IMR-90 (cell line): ENCODE data around the gene RPL27A.

Experiments
- BHLHE40 ChIP-seq: fragments of 150-350 bp; IDR thresholded peaks from 2 replicates; pipeline ENCODE4 v1.6.1; 2016; ENCODE audit warnings: mild to moderate bottlenecking, low read depth, low read length
- CEBPB ChIP-seq: IDR thresholded peaks from 2 replicates; pipeline ENCODE4 v1.6.1; 2012; ENCODE audit warnings: low read depth, low read length, improper control_type of control experiment
- CHD1 ChIP-seq: IDR thresholded peaks from 2 replicates; pipeline ENCODE4 v1.6.1; 2012; ENCODE audit warnings: low read depth, low read length, improper control_type of control experiment
- CTCF ChIP-seq: conservative IDR thresholded peaks from 2 replicates; pipeline ENCODE4 v1.5.1; 2012; ENCODE audit warnings: mild to moderate bottlenecking, low read depth, low read length, improper control_type of control experiment
- ELK1 ChIP-seq: fragments of 150-350 bp; IDR thresholded peaks from 2 replicates; pipeline ENCODE4 v1.6.1; 2016; ENCODE audit warnings: low read depth, mild to moderate bottlenecking, low read length, moderate library complexity, borderline replicate concordance
- FOS ChIP-seq: fragments of 150-350 bp; IDR thresholded peaks from 2 replicates; pipeline ENCODE4 v1.6.1; 2016; ENCODE audit warnings: low read depth, low read length
- MAFK ChIP-seq: IDR thresholded peaks from 2 replicates; pipeline ENCODE4 v1.6.1; 2012; ENCODE audit warnings: low read depth, low read length, improper control_type of control experiment
- MXI1 ChIP-seq: IDR thresholded peaks from 2 replicates; pipeline ENCODE4 v1.6.1; 2012; ENCODE audit warnings: low read depth, mild to moderate bottlenecking, low read length, moderate library complexity, borderline replicate concordance
- POLR2A ChIP-seq: IDR thresholded peaks from 2 replicates; pipeline ENCODE4 v1.6.1; 2012; ENCODE audit warnings: mild to moderate bottlenecking, low read depth, low read length
- RAD21 ChIP-seq: IDR thresholded peaks from 2 replicates; pipeline ENCODE4 v1.6.1; 2012; ENCODE audit warnings: low read length, improper control_type of control experiment
- RCOR1 ChIP-seq: IDR thresholded peaks from 2 replicates; pipeline ENCODE4 v1.6.1; 2012; ENCODE audit warnings: mild to moderate bottlenecking, low read length, improper control_type of control experiment; ENCODE audit not compliant: insufficient replicate concordance
- RFX5 ChIP-seq: IDR thresholded peaks from 2 replicates; pipeline ENCODE4 v1.8.0; 2012; ENCODE audit warnings: low read depth, mild to moderate bottlenecking, low read length, moderate library complexity
- USF2 ChIP-seq: fragments of 150-350 bp; IDR thresholded peaks from 2 replicates; pipeline ENCODE4 v1.6.1; 2017; ENCODE audit warnings: mild to moderate bottlenecking, antibody characterized with exemption, low read length, low read depth

GRCh38 chr11:8719721-8720120 is 37.1 kb downstream of the RPL27A start:
- TF ChIP-seq CTCF (no peak), ELK1 (no peak), RCOR1 (no peak), POLR2A (no peak), CHD1 (no peak), FOS (no peak), USF2 (no peak), RFX5 (no peak), RAD21 (no peak), BHLHE40 (no peak), CEBPB (no peak), MAFK (peak; percentile 29; the same call in 1 of the 2 replicates), MXI1 (no peak)
